C4-2B (cell line): ENCODE results near the gene FREM2.

Source experiments
- ZFX ChIP-seq: fragments of 450-650 bp; IDR thresholded peaks from 2 replicates; pipeline ENCODE4 v1.6.1; 2017
- TF ChIP-seq, protein P1 (sequence below): fragments of 450-650 bp; conservative IDR thresholded peaks from 2 replicates; pipeline ENCODE4 v1.5.1; 2017; ENCODE audit warnings: mild to moderate bottlenecking

- TF ChIP-seq, protein P1, sequence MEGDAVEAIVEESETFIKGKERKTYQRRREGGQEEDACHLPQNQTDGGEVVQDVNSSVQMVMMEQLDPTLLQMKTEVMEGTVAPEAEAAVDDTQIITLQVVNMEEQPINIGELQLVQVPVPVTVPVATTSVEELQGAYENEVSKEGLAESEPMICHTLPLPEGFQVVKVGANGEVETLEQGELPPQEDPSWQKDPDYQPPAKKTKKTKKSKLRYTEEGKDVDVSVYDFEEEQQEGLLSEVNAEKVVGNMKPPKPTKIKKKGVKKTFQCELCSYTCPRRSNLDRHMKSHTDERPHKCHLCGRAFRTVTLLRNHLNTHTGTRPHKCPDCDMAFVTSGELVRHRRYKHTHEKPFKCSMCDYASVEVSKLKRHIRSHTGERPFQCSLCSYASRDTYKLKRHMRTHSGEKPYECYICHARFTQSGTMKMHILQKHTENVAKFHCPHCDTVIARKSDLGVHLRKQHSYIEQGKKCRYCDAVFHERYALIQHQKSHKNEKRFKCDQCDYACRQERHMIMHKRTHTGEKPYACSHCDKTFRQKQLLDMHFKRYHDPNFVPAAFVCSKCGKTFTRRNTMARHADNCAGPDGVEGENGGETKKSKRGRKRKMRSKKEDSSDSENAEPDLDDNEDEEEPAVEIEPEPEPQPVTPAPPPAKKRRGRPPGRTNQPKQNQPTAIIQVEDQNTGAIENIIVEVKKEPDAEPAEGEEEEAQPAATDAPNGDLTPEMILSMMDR, result no peak
- no peak for TF ChIP-seq ZFX
Measured at GRCh38 chr13:38819596-38819995, 132.7 kb downstream of the FREM2 start.
